GM23338 (cell line): ENCODE results near the gene FCHSD1.

Source experiments
- EZH2 ChIP-seq: fragments of 200-600 bp; sonication (generic); IDR thresholded peaks from one replicate; pipeline ENCODE4 v1.8.0; 2017; ENCODE audit warnings: antibody characterized with exemption, mild to moderate bottlenecking, low read depth; ENCODE audit not compliant: unreplicated experiment
- EZH2phosphoT487 ChIP-seq: fragments of 200-600 bp; sonication (generic); IDR thresholded peaks from one replicate; pipeline ENCODE4 v1.8.1; 2018; ENCODE audit warnings: antibody characterized with exemption; ENCODE audit not compliant: unreplicated experiment
- JUNB ChIP-seq: IDR thresholded peaks from one replicate; pipeline ENCODE4 v1.6.1; 2016; ENCODE audit warnings: antibody characterized with exemption; ENCODE audit not compliant: unreplicated experiment
- POLR2AphosphoS5 ChIP-seq: IDR thresholded peaks from 2 replicates; pipeline ENCODE4 v1.6.1; 2016; ENCODE audit warnings: antibody characterized with exemption, low read depth
- ZNF114 ChIP-seq: fragments of 250-450 bp; sonication (Bioruptor Pico); IDR thresholded peaks from 2 replicates; pipeline ENCODE4 v1.5.0; 2020; ENCODE audit warnings: mild to moderate bottlenecking, moderate library complexity
- ZNF331 ChIP-seq: fragments of 250-450 bp; sonication (Bioruptor Pico); IDR thresholded peaks from 2 replicates; pipeline ENCODE4 v1.5.0; 2020; ENCODE audit warnings: low read depth, mild to moderate bottlenecking, moderate library complexity
- TF ChIP-seq, protein P1 (sequence below), 2 experiments: fragments of 200-600 bp in 1 of 2; sonication (generic) in 1 of 2; conservative IDR thresholded peaks; 2 replicates each; pipeline versions ENCODE4 v1.5.1 to v1.6.1; 2016 to 2017; ENCODE audit warnings: antibody characterized with exemption in 2 of 2, low read depth in 2 of 2, mild to moderate bottlenecking in 2 of 2, moderate library complexity in 1 of 2

DNA sequence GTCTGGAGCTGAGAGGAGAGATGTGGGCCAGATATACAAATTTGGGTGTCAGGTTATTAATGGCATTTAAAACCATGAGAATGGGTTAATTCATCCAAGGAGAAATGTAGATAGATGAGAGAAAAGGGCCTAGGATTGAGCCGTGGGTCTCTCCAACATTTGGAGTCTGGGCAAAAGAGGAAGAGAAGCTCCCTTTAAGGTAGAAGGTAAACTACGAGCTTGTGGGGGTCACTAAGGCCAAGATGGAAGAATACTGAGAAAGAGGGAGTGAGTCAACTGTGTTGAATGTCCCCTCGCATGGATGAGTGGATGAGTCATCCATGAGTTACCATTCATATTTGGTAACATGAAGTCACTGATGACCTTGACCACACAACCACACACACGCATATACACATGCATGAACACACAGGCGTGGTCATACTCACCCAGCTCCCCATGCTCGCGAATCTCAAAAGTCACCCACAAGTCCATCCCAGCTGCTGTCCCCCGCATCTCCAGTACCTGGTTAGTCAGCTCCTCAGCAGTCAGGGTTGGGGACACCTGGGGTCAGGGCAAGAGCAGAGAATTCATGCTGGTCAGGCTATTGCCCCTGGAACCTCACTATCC, 6.8 kb upstream of the FCHSD1 start:
- TF ChIP-seq ZNF114 (CRISPR knock-in tag) (no peak), EZH2 (no peak), EZH2phosphoT487 (no peak), ZNF331 (no peak), POLR2AphosphoS5 (no peak), JUNB (no peak)
- TF ChIP-seq, protein P1, sequence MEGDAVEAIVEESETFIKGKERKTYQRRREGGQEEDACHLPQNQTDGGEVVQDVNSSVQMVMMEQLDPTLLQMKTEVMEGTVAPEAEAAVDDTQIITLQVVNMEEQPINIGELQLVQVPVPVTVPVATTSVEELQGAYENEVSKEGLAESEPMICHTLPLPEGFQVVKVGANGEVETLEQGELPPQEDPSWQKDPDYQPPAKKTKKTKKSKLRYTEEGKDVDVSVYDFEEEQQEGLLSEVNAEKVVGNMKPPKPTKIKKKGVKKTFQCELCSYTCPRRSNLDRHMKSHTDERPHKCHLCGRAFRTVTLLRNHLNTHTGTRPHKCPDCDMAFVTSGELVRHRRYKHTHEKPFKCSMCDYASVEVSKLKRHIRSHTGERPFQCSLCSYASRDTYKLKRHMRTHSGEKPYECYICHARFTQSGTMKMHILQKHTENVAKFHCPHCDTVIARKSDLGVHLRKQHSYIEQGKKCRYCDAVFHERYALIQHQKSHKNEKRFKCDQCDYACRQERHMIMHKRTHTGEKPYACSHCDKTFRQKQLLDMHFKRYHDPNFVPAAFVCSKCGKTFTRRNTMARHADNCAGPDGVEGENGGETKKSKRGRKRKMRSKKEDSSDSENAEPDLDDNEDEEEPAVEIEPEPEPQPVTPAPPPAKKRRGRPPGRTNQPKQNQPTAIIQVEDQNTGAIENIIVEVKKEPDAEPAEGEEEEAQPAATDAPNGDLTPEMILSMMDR (conservative IDR thresholded peaks at IDR 0.05; ENCODE audit: low read depth in 2 of 2), result no peak
